Activated naive CD4-positive, alpha-beta T cell treated with anti-CD3 and anti-CD28 coated beads, Interleukin-2, amount 50 U/mL, for 24 hours (primary cell): ENCODE results near the gene HMCN2.

ENCODE experiments used
- H3K27ac Mint-ChIP-seq: one replicate; pipeline ENCODE4 v1.8.0; 2021; ENCODE audit warnings: mild to moderate bottlenecking, mixed read lengths
- H3K27me3 Mint-ChIP-seq: one replicate; pipeline ENCODE4 v1.8.0; 2021; ENCODE audit warnings: mixed read lengths
- H3K36me3 Mint-ChIP-seq: one replicate; pipeline ENCODE4 v1.8.0; 2021; ENCODE audit warnings: mixed read lengths
- H3K4me1 Mint-ChIP-seq: one replicate; pipeline ENCODE4 v1.8.0; 2021; ENCODE audit warnings: mixed read lengths
- H3K4me3 Mint-ChIP-seq: one replicate; pipeline ENCODE4 v1.8.0; 2021; ENCODE audit warnings: mild to moderate bottlenecking, mixed read lengths
- H3K9me3 Mint-ChIP-seq: one replicate; pipeline ENCODE4 v1.8.0; 2021; ENCODE audit warnings: mixed read lengths

The HMCN2 gene

GRCh38 chr9:130479587-130479986, 214.0 kb downstream of the HMCN2 start:
- Mint-ChIP-seq H3K4me3 (no peak overlapping the region), H3K4me1 (no peaks in the 10 kb centered on the region), H3K27ac (no peak overlapping the region), H3K27me3 (peaks cover 9% of the 10 kb centered on the region), H3K36me3 (no peaks in the 10 kb centered on the region), H3K9me3 (no peaks in the 10 kb centered on the region)

GRCh38 chr9:130480673-130481072, 215.1 kb downstream of the HMCN2 start:
- H3K9me3 Mint-ChIP-seq: no peaks in the 10 kb centered on the region
- H3K27ac Mint-ChIP-seq: no peak overlapping the region
- H3K27me3 Mint-ChIP-seq: peaks cover 9% of the 10 kb centered on the region
- H3K36me3 Mint-ChIP-seq: no peaks in the 10 kb centered on the region
- no peaks in the 10 kb centered on the region for H3K4me1 Mint-ChIP-seq
- no peak overlapping the region for H3K4me3 Mint-ChIP-seq

- Mint-ChIP-seq H3K27me3 (peaks cover 9% of the 10 kb centered on the region), H3K9me3 (no peaks in the 10 kb centered on the region), H3K36me3 (no peaks in the 10 kb centered on the region), H3K27ac (no peak overlapping the region), H3K4me3 (no peak overlapping the region), H3K4me1 (no peaks in the 10 kb centered on the region)
Measured at GRCh38 chr9:130482463-130482862, 216.9 kb downstream of the HMCN2 start.

GRCh38 chr9:130483371-130483971, 217.9 kb downstream of the HMCN2 start:
- H3K27me3 Mint-ChIP-seq: peaks cover 9% of the 10 kb centered on the region
- no peak overlapping the region for H3K27ac Mint-ChIP-seq
- no peaks in the 10 kb centered on the region for H3K4me1 Mint-ChIP-seq
- H3K9me3 Mint-ChIP-seq: no peaks in the 10 kb centered on the region
- no peaks in the 10 kb centered on the region for H3K36me3 Mint-ChIP-seq
- no peak overlapping the region for H3K4me3 Mint-ChIP-seq
